Fibroblast of lung (primary cell): Measurements from ENCODE around the gene MSANTD2. TPM values are rescaled to one million over a fixed set of nuclear protein-coding genes. Genes with fewer than 3 reads are reported as not detected.

Source experiments
- DNase-seq, 2 donors: peaks; one replicate each; pipeline versions ENCODE4 v3.0.0 to v3.0.0-alpha.2; 2010; ENCODE audit warnings: low read depth in 2 of 2
- H2AFZ ChIP-seq: 2 replicates; pipeline ENCODE4 v1.5.1; 2012; ENCODE audit warnings: low read length, control low read depth, inconsistent platforms
- H3K27ac ChIP-seq: 2 replicates; pipeline ENCODE4 v1.5.1; 2011; ENCODE audit warnings: low read length, control low read depth; ENCODE audit not compliant: insufficient read depth
- H3K27me3 ChIP-seq: 2 replicates; pipeline ENCODE4 v1.5.1; 2011; ENCODE audit warnings: mild to moderate bottlenecking, low read length; ENCODE audit not compliant: control insufficient read depth, insufficient read depth
- H3K36me3 ChIP-seq: 2 replicates; pipeline ENCODE4 v1.5.1; 2011; ENCODE audit warnings: low read length; ENCODE audit not compliant: control insufficient read depth, insufficient read depth
- H3K4me1 ChIP-seq: 2 replicates; pipeline ENCODE4 v1.5.1; 2011; ENCODE audit warnings: low read length; ENCODE audit not compliant: control insufficient read depth, insufficient read depth; ENCODE audit errors: extremely low read depth
- H3K4me2 ChIP-seq: 2 replicates; pipeline ENCODE4 v1.5.1; 2011; ENCODE audit warnings: low read length, control low read depth; ENCODE audit not compliant: insufficient read depth; ENCODE audit errors: extremely low read depth
- H3K4me3 ChIP-seq, 4 experiments: fragments of 200-600 bp in 1 of 4; sonication (generic) in 1 of 4; replicated peaks in 1 of 4; 2 replicates each; pipeline ENCODE4 v1.5.1; 2011 to 2016; ENCODE audit warnings: low read length in 4 of 4, low read depth in 3 of 4, mild to moderate bottlenecking in 3 of 4, control low read depth in 2 of 4, inconsistent platforms in 1 of 4, mixed read lengths in 1 of 4; ENCODE audit not compliant: insufficient read depth in 1 of 4; ENCODE audit errors: control extremely low read depth in 1 of 4
- H3K79me2 ChIP-seq: 2 replicates; pipeline ENCODE4 v1.5.1; 2012; ENCODE audit warnings: mild to moderate bottlenecking, low read length, inconsistent platforms; ENCODE audit not compliant: control insufficient read depth, insufficient read depth
- H3K9ac ChIP-seq: 2 replicates; pipeline ENCODE4 v1.5.1; 2011; ENCODE audit warnings: mild to moderate bottlenecking, low read length, control low read depth; ENCODE audit not compliant: insufficient read depth
- H3K9me3 ChIP-seq: 2 replicates; pipeline ENCODE4 v1.5.1; 2012; ENCODE audit warnings: low read depth, low read length; ENCODE audit not compliant: control insufficient read depth, insufficient read depth
- H4K20me1 ChIP-seq: 2 replicates; pipeline ENCODE4 v1.5.1; 2011; ENCODE audit warnings: low read length; ENCODE audit not compliant: control insufficient read depth, insufficient read depth; ENCODE audit errors: extremely low read depth
- CTCF ChIP-seq, 2 donors: IDR thresholded peaks in 1 of 2; conservative IDR thresholded peaks in 1 of 2; 1 replicate in 1 of 2; 2 replicates in 1 of 2; pipeline ENCODE4 v1.5.1; 2011 to 2012; ENCODE audit warnings: low read length in 2 of 2, control low read depth in 1 of 2, inconsistent platforms in 1 of 2, low read depth in 1 of 2, mild to moderate bottlenecking in 1 of 2
- EZH2 ChIP-seq: IDR thresholded peaks from 2 replicates; pipeline ENCODE4 v1.5.1; 2012; ENCODE audit warnings: low read length, control low read depth, mild to moderate bottlenecking; ENCODE audit errors: missing control alignments
- polyA plus RNA-seq, 2 donors: library from polyadenylated mRNA; depleted of rRNA in 1 of 2; stranded (reverse) in 1 of 2; unstranded in 1 of 2; fragments of >200 nt; gene quantifications; 2 replicates each; pipeline ENCODE4 v1.2.1, GENCODE V29; 2011 to 2012; ENCODE audit warnings: missing spikeins in 1 of 2
- total RNA-seq: library from RNA; depleted of rRNA; stranded (reverse); fragments of >200 nt; gene quantifications from 2 replicates; pipeline ENCODE4 v1.2.1, GENCODE V29; 2014

Gene MSANTD2
- total and polyA plus RNA-seq, 2 donors (not counting 1 experiment from before 2014, with no cell fraction given), result 6.3 to 6.6 TPM

- peak overlapping the region; percentile 59 to 65 (median 62) for H3K4me3 ChIP-seq
- peak overlapping the region; percentile 91 for H3K4me2 ChIP-seq
- peak in 1 of 2 donors; percentile 21 for DNase-seq
- peak overlapping the region; percentile 61 for H2AFZ ChIP-seq
- H3K27me3 ChIP-seq, result peaks cover 2% of the 10 kb centered on the region
- peak overlapping the region; percentile 45 for H3K9ac ChIP-seq
- H3K36me3 ChIP-seq, result no peaks in the 10 kb centered on the region
- no peaks in the 10 kb centered on the region for H4K20me1 ChIP-seq
- TF ChIP-seq CTCF (conservative IDR thresholded peaks at IDR 0.05 in 1 of 2, IDR thresholded peaks at IDR 0.05 in 1 of 2; ENCODE audit: low read depth in 1 of 2, low read length in 2 of 2) (peak; percentile 48 to 53), EZH2 (no peak)
- H3K4me1 ChIP-seq, result no peaks in the 10 kb centered on the region
- no peaks in the 10 kb centered on the region for H3K79me2 ChIP-seq
- H3K27ac ChIP-seq, result no peak overlapping the region
- no peaks in the 10 kb centered on the region for H3K9me3 ChIP-seq
These were observed 59.8 kb downstream of the MSANTD2 start for GRCh38 chr11:124740277-124740882.

- TF ChIP-seq CTCF (conservative IDR thresholded peaks at IDR 0.05 in 1 of 2, IDR thresholded peaks at IDR 0.05 in 1 of 2; ENCODE audit: low read depth in 1 of 2, low read length in 2 of 2), result no peak
- no peak for TF ChIP-seq EZH2
- Histone ChIP-seq H2AFZ (peak within 1 kb of the TSS; percentile 83), H3K79me2 (no peaks in the 10 kb centered on the region), H3K9ac (peak within 1 kb of the TSS; percentile 45), H3K36me3 (no peaks in the 10 kb centered on the region), H3K4me1 (no peaks in the 10 kb centered on the region), H3K27ac (no peak within 1 kb of the TSS), H4K20me1 (no peaks in the 10 kb centered on the region), H3K9me3 (no peaks in the 10 kb centered on the region), H3K27me3 (peaks cover 2% of the 10 kb centered on the region), H3K4me2 (peak within 1 kb of the TSS; percentile 91), H3K4me3 (peak within 1 kb of the TSS; percentile 59 to 65 (median 62))
- peak; percentile 80 to 82 for DNase-seq
These were observed 60.5 kb downstream of the MSANTD2 start, which contains the start of gene NRGN for GRCh38 chr11:124739479-124740276. Gene NRGN, plus strand, starts transcription at chr11:124739942. Its CDS starts 143 bp downstream, at chr11:124740085.

- H3K9me3 ChIP-seq, result no peaks in the 10 kb centered on the region
- no peak overlapping the region for H2AFZ ChIP-seq
- H4K20me1 ChIP-seq, result no peaks in the 10 kb centered on the region
- TF ChIP-seq EZH2, result no peak
- TF ChIP-seq CTCF (conservative IDR thresholded peaks at IDR 0.05 in 1 of 2, IDR thresholded peaks at IDR 0.05 in 1 of 2; ENCODE audit: low read depth in 1 of 2, low read length in 2 of 2), result no peak
- H3K4me3 ChIP-seq, result peak overlapping the region in 3 of 4 experiments; percentile 35 to 59 (median 53)
- no peaks in the 10 kb centered on the region for H3K4me1 ChIP-seq
- H3K4me2 ChIP-seq, result peak overlapping the region; percentile 91
- H3K27me3 ChIP-seq, result peaks cover 2% of the 10 kb centered on the region
- no peak overlapping the region for H3K27ac ChIP-seq
- H3K36me3 ChIP-seq, result no peaks in the 10 kb centered on the region
- DNase-seq, result no peak
- H3K79me2 ChIP-seq, result no peaks in the 10 kb centered on the region
- H3K9ac ChIP-seq, result no peak overlapping the region
These were observed 61.3 kb downstream of the MSANTD2 start for GRCh38 chr11:124738713-124739478.
